PC-3 (cell line): ENCODE measurements around the gene UBASH3A.

Experiments
- EZH2 ChIP-seq: fragments of 300-600 bp; sonication (generic); IDR thresholded peaks from one replicate; pipeline ENCODE4 v1.6.1; 2017; ENCODE audit warnings: antibody characterized with exemption, mild to moderate bottlenecking, low read length; ENCODE audit not compliant: unreplicated experiment
- EZH2phosphoT487 ChIP-seq: fragments of 300-600 bp; sonication (generic); IDR thresholded peaks from 2 replicates; pipeline ENCODE4 v1.6.1; 2018; ENCODE audit warnings: mild to moderate bottlenecking, antibody characterized with exemption, low read length, borderline replicate concordance
- TF ChIP-seq, protein P1 (sequence below): fragments of 300-600 bp; sonication (generic); conservative IDR thresholded peaks from 2 replicates; pipeline ENCODE4 v1.5.1; 2017; ENCODE audit warnings: antibody characterized with exemption, low read depth, mild to moderate bottlenecking, low read length

DNA sequence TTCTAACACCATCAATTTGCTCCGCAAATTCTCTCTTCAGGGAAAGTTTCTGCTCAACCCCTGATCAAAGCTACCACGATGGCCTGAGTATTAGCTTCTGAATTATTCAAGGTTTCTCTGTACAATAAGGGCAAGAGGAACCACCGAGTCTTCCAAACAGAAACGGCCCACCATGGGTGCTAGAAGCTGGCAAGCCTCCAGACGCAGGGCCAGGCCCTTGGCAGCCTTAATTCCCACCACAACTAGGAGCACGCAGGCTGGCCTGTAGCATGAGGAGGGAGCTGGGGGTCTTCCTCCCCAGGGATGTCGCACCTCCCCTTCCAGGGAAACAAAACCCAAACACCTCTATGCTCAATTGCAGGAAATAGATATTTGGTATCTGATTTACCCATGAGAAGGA, 81.3 kb downstream of the UBASH3A start:
- TF ChIP-seq, protein P1, sequence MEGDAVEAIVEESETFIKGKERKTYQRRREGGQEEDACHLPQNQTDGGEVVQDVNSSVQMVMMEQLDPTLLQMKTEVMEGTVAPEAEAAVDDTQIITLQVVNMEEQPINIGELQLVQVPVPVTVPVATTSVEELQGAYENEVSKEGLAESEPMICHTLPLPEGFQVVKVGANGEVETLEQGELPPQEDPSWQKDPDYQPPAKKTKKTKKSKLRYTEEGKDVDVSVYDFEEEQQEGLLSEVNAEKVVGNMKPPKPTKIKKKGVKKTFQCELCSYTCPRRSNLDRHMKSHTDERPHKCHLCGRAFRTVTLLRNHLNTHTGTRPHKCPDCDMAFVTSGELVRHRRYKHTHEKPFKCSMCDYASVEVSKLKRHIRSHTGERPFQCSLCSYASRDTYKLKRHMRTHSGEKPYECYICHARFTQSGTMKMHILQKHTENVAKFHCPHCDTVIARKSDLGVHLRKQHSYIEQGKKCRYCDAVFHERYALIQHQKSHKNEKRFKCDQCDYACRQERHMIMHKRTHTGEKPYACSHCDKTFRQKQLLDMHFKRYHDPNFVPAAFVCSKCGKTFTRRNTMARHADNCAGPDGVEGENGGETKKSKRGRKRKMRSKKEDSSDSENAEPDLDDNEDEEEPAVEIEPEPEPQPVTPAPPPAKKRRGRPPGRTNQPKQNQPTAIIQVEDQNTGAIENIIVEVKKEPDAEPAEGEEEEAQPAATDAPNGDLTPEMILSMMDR = no peak
- TF ChIP-seq EZH2 (no peak), EZH2phosphoT487 (no peak)
